C4-2B (cell line): ENCODE data around the gene PTGES.

Source experiments
- CTCF ChIP-seq: fragments of 450-650 bp; conservative IDR thresholded peaks from 2 replicates; pipeline ENCODE4 v1.5.1; 2017; ENCODE audit warnings: mild to moderate bottlenecking
- ZFX ChIP-seq: fragments of 450-650 bp; IDR thresholded peaks from 2 replicates; pipeline ENCODE4 v1.6.1; 2017

GRCh38 chr9:129724456-129725190 lies 28.2 kb downstream of the PTGES start:
- no peak for TF ChIP-seq CTCF
- TF ChIP-seq ZFX, result no peak
